Smooth muscle cell (in vitro differentiated cells): ENCODE data around the gene CFP. TPM values are rescaled to one million over a fixed set of nuclear protein-coding genes. Genes with fewer than 3 reads are reported as not detected.
A peak's percentile ranks its signal among the peaks of the same experiment; 100 is the strongest.

ENCODE experiments used
- DNase-seq: peaks from one replicate; lab custom pipeline; 2025; ENCODE audit not compliant: unreplicated experiment; lab: John Stamatoyannopoulos, UW
- H2AFZ ChIP-seq: fragments of 200-600 bp; sonication (generic); 2 replicates; pipeline ENCODE4 v1.6.0; 2016; ENCODE audit warnings: antibody characterized with exemption, low read depth, mild to moderate bottlenecking
- H3F3A ChIP-seq: fragments of 200-600 bp; sonication (generic); 2 replicates; pipeline ENCODE4 v1.6.0; 2017; ENCODE audit warnings: antibody characterized with exemption, low read depth
- H3K27ac ChIP-seq: fragments of 200-600 bp; sonication (generic); 2 replicates; pipeline ENCODE4 v1.5.1; 2016; ENCODE audit warnings: low read depth, mild to moderate bottlenecking
- H3K27me3 ChIP-seq: fragments of 200-600 bp; sonication (generic); 2 replicates; pipeline ENCODE4 v1.6.1; 2016; ENCODE audit warnings: low read depth, mild to moderate bottlenecking
- H3K36me3 ChIP-seq: fragments of 200-600 bp; sonication (generic); 2 replicates; pipeline ENCODE4 v1.5.1; 2016; ENCODE audit warnings: low read depth
- H3K4me1 ChIP-seq: fragments of 200-600 bp; sonication (generic); 2 replicates; pipeline ENCODE4 v1.5.1; 2016; ENCODE audit warnings: low read depth
- H3K4me2 ChIP-seq: fragments of 200-600 bp; sonication (generic); 2 replicates; pipeline ENCODE4 v1.6.0; 2016; ENCODE audit warnings: mild to moderate bottlenecking
- H3K4me3 ChIP-seq: fragments of 200-600 bp; sonication (generic); 2 replicates; pipeline ENCODE4 v1.5.1; 2016; ENCODE audit warnings: mild to moderate bottlenecking
- H3K79me2 ChIP-seq: fragments of 200-600 bp; sonication (generic); 2 replicates; pipeline ENCODE4 v1.6.0; 2016; ENCODE audit warnings: low read depth, mild to moderate bottlenecking
- H3K9ac ChIP-seq: fragments of 200-600 bp; sonication (generic); 2 replicates; pipeline ENCODE4 v1.6.0; 2016; ENCODE audit warnings: low read depth
- H3K9me3 ChIP-seq: fragments of 200-600 bp; sonication (generic); replicated peaks from 2 replicates; pipeline ENCODE4 v1.5.1; 2016; ENCODE audit warnings: low read depth
- H4K20me1 ChIP-seq: fragments of 200-600 bp; sonication (generic); 2 replicates; pipeline ENCODE4 v1.6.0; 2016; ENCODE audit warnings: low read depth
- WGBS: methylation state at CpG from one replicate; pipeline ENCODE4 v1.1.7; 2016; ENCODE audit warnings: low lambda C conversion rate; 5-methylcytosine and 5-hydroxymethylcytosine counted together
- polyA plus RNA-seq: library from polyadenylated mRNA; unstranded; fragments of >200 nt; fragmentation: Nextera tagmentation; extraction: Ambion mirVana; gene quantifications from 2 replicates; pipeline ENCODE4 v1.2.1, GENCODE V29; 2016
- total RNA-seq: library from RNA; depleted of rRNA; stranded (reverse); fragments of >200 nt; gene quantifications from 2 replicates; pipeline ENCODE4 v1.2.3, GENCODE V29; 2014
- TF ChIP-seq, protein P1 (sequence below): fragments of 200-600 bp; sonication (generic); IDR thresholded peaks from 2 replicates; pipeline ENCODE4 v1.5.1; 2017; ENCODE audit warnings: borderline replicate concordance, mild to moderate bottlenecking, antibody characterized with exemption; ENCODE audit not compliant: insufficient read depth, poor library complexity, severe bottlenecking

Gene CFP
- total and polyA plus RNA-seq, 2 experiments from 2014 or later = 0.58 to 1.3 TPM

DNA sequence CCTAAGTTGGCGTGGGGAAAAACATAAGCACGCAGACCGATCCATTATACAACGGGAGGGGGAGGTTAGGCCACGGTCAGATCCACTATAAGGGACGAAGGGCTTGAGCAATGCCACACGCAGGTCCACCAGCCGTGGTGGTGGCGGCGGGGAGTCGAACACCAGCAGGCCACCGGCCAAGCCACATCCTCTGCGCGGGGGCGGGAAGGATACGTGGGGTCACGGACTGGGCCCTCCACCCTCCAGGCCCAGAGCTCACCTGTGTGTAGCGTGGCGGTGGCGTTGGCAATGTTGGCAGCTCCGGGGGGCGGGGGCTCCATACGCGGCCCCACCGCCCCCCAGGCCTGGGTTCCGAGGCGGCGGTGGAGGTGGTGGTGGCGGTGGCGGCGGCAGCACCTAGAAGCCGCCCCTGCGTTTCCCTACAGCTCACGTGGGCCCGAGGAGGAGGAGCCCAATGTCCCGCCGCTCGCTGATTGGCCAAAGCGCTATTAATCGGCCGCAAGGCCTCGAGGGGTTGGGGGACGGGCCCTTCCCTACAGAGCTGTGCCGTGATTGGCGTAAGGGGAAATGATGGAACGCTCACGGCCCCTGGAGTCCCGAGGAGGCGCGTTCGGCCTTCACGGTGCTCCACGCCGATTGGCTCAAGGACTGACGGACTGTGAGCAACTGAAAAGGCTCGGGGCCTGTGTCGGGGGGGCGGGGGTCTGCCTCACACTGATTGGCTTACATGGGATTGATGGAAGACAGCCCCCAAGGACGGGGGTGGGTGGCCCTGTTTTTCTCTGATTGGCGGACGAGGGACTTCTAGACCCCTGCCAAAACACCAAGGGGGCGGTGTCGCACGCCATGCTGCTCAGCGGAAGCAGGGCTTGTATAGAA, 20.7 kb upstream of the CFP start, which contains the start of gene ELK1:
ELK1 (minus strand) TSS at position 400 of the 879 bp plus-strand sequence. CDS start 9,122 bp downstream, outside the sequence.
- Histone ChIP-seq H3K4me1 (no peaks in the 10 kb centered on the region), H3K27ac (peak within 1 kb of the TSS; percentile 77), H4K20me1 (peaks cover under 1% of the 10 kb centered on the region), H3K4me2 (peak within 1 kb of the TSS; percentile 83), H3F3A (no peaks in the 10 kb centered on the region), H3K27me3 (no peaks in the 10 kb centered on the region), H3K9ac (peak within 1 kb of the TSS; percentile 84), H3K36me3 (no peaks in the 10 kb centered on the region), H2AFZ (no peak within 1 kb of the TSS), H3K79me2 (peaks cover 12% of the 10 kb centered on the region), H3K4me3 (peak within 1 kb of the TSS; percentile 58), H3K9me3 (no peaks in the 10 kb centered on the region)
- WGBS = 55% methylated on average over 47 of the region's 65 CpGs
- TF ChIP-seq, protein P1, sequence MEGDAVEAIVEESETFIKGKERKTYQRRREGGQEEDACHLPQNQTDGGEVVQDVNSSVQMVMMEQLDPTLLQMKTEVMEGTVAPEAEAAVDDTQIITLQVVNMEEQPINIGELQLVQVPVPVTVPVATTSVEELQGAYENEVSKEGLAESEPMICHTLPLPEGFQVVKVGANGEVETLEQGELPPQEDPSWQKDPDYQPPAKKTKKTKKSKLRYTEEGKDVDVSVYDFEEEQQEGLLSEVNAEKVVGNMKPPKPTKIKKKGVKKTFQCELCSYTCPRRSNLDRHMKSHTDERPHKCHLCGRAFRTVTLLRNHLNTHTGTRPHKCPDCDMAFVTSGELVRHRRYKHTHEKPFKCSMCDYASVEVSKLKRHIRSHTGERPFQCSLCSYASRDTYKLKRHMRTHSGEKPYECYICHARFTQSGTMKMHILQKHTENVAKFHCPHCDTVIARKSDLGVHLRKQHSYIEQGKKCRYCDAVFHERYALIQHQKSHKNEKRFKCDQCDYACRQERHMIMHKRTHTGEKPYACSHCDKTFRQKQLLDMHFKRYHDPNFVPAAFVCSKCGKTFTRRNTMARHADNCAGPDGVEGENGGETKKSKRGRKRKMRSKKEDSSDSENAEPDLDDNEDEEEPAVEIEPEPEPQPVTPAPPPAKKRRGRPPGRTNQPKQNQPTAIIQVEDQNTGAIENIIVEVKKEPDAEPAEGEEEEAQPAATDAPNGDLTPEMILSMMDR = no peak
- DNase-seq = peak; percentile 72

DNA sequence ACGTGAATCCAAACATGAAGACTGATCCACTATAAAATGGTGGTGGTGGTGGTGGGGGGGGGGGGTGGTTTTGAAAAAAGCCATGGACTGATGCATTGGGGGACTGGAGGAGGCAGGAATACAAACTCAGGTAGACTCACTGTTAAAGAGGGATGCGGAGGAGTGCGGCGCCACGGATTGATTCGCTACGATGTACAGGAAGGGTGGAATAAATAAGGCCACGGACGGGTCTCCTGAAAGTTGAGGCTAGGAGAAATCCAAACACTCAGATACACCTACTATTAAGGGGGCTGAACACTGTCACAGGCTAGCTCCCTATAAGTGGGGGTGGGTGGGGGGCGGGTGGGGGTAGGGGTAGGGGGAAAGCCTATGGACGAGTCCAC, 20.0 kb upstream of the CFP start:
- Histone ChIP-seq H3K4me3 (peak overlapping the region; percentile 58), H4K20me1 (peaks cover 6% of the 10 kb centered on the region), H3K27ac (peak overlapping the region; percentile 77), H2AFZ (no peak overlapping the region), H3K4me1 (no peaks in the 10 kb centered on the region), H3K4me2 (peak overlapping the region; percentile 83), H3K9ac (peak overlapping the region; percentile 84), H3K9me3 (no peaks in the 10 kb centered on the region), H3K27me3 (no peaks in the 10 kb centered on the region), H3K36me3 (no peaks in the 10 kb centered on the region), H3F3A (no peaks in the 10 kb centered on the region), H3K79me2 (peaks cover 12% of the 10 kb centered on the region)
- DNase-seq = no peak
- TF ChIP-seq, protein P1 = no peak
- 46% methylated on average over 9 of the region's 11 CpGs for WGBS

DNA sequence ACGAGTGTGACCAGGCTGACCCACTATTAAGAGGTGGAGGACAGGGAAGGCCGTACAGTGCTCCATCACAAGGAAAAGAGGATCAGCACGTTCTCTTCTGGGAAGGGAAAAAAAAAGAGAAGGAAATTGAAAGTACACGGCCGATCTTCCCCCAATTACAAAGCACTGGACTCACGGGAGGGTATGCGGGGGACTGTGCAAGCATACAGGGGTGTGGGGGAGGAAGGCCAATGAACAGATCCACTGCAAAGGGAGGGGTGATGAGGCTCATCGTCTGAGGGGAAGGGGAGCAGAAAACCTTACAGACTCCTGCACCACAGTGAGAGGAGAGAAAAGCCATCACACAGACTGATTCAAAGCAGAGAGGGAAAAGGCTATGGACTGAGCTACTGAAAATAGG, 19.5 kb upstream of the CFP start:
- Histone ChIP-seq H2AFZ (no peak overlapping the region), H3K4me3 (peak overlapping the region; percentile 58), H4K20me1 (peaks cover 9% of the 10 kb centered on the region), H3K27me3 (no peaks in the 10 kb centered on the region), H3F3A (no peaks in the 10 kb centered on the region), H3K9ac (peak overlapping the region; percentile 34), H3K4me2 (peak overlapping the region; percentile 83), H3K9me3 (no peaks in the 10 kb centered on the region), H3K36me3 (no peaks in the 10 kb centered on the region), H3K27ac (no peak overlapping the region), H3K4me1 (no peaks in the 10 kb centered on the region), H3K79me2 (peaks cover 12% of the 10 kb centered on the region)
- DNase-seq = no peak
- WGBS = 69% methylated on average over 8 of the region's 8 CpGs
- TF ChIP-seq, protein P1 = no peak
